Stimulated activated CD4-positive, alpha-beta T cell treated with anti-CD3 and anti-CD28 coated beads, TNF-alpha, amount 100 ng/mL, for 1 hour (primary cell): ENCODE data around the gene KLHL2.
"Not testable (repeated sequence)": the region's sequence is repeated elsewhere in the genome, so short reads cannot be mapped to it uniquely, and the experiment has no call there.

Experiments
- DNase-seq, 3 donors: peaks; one replicate each; pipeline ENCODE4 v3.0.0-alpha.2; 2020; ENCODE audit warnings: low read depth in 3 of 3, low spot score in 1 of 3

The KLHL2 gene

DNA sequence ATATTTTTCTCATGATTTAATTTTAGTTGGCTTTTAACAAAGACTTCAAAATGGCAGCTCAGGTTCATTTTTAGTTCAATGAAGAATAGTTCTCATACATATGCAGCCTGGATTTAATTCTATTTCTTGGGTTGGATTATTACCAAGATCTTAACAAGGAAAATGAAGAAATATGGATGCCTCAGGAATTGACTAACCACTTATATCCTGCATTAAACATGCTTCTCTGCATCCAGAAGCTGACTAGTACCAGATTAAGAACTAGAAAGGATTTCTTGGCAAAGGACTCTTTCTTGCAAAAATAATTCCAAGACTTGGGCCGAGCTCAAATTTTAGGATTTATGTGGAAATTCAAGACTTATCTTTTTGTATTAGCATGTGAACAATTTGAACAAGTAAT is 5.6 kb upstream of the KLHL2 start:
- no peak for DNase-seq

DNA sequence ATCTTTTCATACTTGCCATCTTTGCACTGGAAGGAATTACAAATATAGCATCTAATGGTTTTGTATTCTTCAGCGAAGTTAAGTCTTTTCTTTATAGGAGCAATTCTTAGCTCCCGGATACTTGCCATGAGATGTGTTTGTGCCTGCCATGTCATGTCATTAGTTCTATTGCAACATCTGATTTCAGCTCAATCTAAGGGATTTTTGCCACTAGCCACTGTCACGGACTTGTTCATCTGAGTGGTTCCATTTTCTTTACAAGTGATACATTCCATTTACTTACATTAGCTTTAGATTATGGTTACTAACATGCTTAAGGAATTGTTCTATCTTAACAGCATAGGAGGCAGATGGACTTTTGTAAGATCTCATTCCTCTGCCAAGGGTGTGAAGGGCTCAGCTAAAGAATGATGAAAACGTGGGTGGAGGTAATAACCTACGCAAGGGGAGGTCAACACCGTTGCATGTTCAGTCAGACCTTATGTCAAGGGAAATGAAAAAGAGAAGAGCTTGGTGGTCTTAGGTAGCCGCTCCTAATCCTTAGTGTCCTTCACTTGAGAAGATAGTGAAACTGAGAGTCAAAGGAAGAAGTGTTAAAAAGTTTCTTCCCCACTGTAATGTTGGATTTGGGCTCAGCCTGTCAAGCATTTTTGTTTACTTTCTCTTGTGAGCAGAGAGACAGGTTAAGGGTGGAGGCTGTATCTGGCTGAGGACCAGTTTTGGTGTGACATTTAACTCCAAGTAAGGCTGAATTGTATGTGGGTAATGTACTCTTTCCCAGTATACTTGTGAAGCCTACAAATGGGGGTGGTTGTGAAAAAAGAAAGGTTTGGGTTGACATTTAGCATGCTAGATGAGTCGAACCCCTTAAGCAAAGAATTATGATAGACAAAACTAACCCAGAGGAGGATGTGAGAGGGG is 3.6 kb upstream of the KLHL2 start:
- DNase-seq: no peak

DNA sequence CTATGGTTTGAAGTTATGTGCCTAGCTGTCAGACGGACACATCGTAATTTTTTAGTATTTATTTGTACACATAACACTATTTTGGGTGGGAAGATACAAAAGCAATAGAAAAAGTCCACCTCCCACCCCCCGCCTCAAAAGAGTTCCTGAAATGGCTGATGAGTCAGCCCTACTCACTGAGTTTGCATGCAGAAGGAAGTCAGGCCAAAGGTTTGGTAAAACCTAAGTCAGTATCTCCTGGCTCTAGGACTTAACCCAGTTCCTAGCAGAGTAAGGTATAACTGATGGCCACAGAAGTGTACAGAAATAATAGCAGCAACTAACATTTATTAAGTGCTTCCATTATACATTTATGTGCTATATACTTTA is 2.9 kb upstream of the KLHL2 start:
- no peak for DNase-seq

DNA sequence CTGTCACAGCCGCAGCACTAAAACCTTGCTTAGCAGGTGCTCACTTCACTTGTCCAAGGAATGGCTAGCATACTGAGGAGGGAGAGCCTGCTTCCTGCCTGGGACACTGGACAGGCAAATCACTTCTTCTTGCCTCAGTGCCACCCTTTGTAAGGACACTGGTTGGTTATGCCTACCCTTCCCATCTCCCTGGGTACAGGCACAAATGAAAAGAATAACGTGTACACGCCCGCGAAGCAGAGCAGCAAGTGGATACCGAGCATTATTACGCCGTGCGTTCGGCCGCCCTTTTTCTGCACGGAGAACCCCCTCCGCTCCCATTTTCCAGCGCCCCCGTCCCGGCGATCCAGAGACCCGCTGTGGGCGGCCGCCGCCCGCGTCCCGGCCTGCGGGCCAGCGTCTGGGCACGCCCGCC is 338 bp upstream of the KLHL2 start:
- DNase-seq: no peak

DNA sequence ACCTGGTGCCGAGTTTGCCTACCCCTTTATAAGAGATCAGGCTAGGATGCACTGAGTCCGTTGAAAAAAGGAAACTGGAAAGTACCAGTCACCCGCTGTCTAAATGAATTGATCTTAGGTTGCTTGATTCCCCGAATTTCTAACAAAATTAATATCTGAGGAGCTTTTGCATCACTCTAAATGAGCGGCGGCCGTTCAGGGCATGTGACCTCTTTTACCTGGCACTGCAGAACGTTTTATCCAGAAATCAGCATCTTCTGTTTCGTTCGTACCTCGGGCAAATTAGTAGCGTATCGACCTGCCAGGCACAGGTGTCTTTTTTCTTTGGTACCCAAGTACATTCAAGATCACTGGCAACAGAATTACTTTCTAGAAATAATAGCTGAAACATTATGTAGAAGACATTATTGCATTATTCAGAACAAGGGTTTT is 876 bp downstream of the KLHL2 start:
- no peak for DNase-seq

DNA sequence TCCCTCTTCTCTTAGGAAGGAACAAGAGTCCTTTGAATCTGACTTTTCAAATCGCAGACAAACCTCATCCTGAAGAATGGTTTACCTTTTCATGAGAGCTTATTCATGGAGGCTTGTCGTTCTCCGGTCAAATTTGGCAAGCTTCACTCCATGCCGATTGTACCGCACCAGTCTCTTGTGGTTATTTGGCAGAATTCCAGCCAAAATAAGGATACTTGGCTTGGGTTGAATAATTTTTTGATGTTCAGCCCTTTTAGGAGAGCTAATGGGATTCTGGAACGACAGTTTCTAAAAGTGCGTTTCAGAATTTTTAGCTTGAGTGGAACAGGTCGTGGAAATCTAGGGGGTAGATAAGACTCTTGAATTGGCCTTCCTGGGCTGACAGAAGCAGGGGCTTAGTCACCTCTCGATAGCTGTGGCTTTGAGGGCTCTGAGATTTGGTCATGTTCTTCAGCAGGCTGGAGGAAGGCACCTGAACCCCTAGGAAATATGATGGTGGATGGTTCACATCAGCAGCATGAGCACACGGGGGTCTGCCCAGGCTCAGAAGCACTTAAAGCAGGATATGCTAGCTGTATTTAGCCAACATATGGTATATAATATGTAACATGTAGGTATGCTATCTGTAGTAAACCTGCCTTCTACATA is 1.5 kb downstream of the KLHL2 start:
- DNase-seq: no peak

DNA sequence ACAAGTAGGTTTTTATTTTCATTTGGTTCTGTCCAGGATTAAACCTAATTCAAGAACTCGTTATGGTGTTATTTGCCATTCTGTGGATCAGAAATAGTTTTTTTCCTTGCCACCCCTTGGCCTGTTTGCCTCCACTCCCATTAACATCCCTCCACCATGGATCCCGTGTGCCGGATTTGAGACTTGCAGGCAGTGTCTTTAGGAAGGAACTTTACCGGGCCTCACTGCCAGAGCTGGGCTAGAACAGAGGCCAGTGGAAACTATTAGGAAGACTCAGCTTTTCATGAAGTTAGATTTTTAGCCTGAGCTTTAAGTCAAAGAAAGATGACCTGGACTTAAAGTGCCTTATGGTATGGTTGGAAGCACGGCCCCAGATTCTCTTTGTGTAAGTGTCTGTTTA is 2.4 kb downstream of the KLHL2 start:
- DNase-seq: no peak

DNA sequence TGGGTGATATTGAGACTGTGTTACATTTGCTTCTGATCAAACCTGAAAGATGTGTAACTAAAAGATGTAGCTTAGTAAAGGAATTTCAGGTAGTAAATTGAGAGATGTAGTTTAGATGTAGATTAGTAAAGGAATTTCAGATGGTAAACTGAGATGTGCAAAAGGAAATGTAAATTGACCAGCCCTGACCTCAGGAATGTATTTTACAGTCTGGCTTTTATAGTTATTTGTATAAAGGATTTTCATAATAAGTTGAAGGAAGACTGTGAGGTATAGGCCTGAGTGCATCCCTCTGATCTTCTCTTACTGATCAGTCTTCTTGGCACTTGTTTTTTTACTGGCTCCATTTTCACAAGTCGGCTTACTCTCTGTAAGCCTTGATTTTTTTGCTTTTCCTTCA is 3.2 kb downstream of the KLHL2 start:
- DNase-seq: no peak

DNA sequence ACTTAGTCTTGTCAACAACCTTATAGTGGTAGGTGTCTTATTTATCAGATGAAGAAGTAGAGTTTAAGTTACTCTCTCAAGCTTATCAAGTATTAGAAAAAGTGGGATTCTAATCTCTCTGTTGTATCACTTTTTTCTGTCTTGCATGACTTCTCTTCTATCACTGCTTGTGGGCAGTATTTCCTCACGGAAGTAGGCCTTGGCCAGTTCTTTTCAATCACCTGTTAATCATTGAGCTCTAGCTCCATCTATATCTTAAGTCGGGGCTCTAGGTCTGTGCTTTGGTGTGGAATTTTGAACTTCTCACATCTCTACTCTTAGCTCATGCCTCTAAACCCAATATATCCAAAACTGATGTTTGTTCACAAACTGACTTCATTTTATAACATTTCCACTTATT is 5.3 kb downstream of the KLHL2 start:
- DNase-seq: not testable (repeated sequence)

DNA sequence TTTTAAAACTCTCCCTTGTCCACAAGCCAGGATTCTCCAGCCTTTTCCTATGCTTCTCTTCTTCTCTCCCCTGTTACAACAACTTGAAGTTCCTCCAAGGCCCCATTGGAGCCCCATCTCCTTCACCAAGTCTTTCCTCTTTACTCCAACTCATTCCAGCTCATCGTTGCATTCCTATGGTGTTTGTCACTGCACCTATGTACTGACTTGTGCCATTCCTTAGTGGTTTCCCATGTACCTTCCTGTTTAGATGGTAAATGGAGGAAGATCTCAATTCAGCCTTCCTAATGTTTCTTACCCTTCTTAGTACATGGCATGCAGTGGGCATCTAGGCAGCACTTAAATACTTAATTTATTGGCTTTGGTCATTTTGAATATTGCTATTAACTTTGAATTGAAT is 6.0 kb downstream of the KLHL2 start:
- not testable (repeated sequence) for DNase-seq

DNA sequence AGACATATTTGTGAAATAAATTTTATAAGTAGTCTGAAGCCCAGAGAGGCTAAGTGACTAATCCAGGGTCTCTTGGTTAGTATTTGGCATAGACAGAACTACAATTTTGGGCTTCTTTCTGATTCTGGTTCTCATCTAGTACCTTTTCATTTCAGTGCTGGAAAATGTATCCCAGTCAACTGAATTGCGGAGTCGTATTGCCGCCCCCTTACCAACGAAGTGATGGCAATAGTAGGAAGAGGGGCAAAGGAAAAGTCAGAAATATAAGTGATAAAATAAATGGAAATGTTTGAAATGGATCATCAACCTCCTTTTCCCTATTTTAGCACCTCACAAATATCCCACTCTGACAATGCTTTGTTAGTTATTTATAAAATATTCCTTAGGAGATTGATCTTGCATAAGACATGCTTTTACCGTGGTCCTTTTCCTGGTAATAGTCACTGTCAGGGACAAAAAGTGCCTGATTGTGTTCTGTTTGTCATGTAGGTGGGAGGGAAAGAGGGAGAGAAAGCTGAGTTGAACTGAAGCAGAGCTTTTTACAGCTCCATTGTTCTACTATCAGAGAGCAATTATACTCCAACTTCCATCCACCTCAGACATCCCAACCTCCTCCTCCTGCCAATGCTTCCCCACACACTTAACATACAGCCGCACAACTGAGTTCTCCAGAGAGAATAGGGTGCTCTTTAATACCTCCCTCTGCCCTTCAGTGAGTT is 6.8 kb downstream of the KLHL2 start:
- DNase-seq: not testable (repeated sequence)

DNA sequence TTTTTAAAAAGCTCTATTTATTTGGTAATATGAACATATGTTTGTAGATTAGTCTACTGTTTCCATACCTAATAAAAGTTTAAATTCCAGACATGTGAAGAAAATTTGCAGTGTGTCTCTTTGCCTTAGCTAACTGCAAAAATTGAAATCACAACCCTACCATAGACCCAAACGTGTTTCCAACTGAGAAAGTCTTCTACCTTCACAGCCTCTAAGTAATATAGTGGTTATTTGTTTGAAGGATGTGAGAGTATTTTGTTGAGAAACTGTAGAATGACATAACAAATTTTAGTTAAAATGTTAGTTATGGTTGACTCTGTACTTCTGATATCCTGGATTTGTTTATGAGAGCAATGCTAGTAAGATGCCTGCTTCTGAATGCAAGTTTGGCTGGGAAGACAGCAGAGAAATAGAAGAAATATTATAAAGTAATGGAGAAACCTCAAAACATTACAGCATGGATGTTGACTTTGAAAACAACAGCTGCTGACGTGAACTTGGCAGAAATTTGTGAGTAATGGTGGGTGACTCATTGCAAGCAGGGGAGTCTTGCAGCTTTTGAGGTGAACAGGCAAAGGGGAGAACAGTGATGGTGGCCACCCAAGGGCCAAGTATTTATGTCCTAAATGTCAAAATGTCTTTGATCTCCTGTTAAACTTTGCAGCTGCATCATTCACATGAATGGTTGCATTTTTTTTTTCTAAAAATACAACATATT is 7.8 kb downstream of the KLHL2 start:
- DNase-seq: peak in 1 of 3 donors; percentile 3

DNA sequence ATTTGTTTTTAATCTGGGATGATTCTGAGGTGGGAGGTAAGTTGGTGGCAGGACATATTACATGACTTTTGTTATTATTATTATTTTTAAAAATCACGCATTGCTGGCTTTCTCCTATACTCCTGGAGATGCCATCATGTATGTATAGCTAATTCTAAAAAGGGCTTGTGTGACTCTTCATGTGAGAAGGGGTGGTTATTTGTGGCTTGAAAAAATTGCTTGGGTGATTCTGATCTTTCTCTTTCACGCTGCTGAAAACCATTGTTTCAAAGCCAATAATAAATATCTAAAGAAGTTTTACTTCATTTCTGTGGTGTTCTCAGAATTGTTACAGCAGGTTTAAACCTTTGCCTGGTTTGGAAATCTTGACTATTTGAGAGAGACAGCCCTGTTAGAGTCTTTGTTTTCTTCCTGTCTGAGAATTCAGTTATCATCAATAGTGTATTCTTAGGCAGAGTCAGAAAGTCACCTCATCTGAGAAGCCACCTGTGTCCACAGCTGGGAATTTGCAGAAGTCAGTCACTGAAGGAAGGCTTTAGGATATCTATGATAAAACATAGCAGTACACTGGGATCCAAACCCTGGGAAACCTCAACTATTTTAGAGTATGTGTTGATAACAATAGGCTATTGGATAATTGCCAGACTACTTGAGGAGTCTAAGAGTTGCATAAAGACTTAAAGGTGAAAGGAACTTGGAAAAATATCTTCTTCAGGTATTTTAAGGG is 8.6 kb downstream of the KLHL2 start:
- DNase-seq: not testable (repeated sequence)

DNA sequence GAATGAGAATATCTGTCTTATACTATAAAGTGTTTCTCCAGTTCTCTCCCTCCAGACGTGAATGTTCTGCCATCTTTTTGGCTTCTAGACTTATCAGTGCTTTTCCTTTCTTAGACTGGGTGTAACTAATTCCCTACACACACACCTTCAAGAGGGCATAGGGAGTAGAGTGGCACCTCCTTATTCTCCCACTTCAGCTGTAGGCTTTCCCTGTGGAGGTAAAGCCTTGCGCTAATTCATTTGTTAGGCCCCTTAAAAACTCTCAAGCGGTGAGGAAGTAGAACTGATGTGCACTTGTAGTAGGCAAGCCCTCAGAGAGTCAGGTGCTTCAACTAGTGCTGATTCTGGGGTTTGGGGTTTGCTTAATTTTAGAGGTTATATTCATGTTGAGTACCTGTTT is 10.0 kb downstream of the KLHL2 start:
- DNase-seq: no peak

DNA sequence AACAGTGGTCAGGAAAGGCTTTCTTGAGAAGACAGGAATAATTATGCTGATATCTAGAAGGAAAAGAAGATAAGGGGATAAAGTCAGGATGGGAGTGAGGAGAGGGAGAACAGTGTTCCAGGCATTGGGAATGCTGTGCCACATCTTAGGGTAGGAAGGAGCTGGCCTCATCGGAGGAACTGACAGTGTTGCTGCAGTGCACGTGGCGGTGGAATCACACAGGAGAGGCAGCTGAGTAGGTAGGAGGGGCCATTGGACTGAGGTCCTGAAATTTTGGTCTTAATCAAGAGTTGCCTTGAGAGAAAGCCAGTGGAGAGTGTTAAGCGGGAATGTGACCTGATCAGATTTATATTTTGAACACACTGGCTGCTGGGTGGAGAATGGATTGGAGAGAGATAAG is 13.9 kb downstream of the KLHL2 start:
- DNase-seq: not testable (repeated sequence)

DNA sequence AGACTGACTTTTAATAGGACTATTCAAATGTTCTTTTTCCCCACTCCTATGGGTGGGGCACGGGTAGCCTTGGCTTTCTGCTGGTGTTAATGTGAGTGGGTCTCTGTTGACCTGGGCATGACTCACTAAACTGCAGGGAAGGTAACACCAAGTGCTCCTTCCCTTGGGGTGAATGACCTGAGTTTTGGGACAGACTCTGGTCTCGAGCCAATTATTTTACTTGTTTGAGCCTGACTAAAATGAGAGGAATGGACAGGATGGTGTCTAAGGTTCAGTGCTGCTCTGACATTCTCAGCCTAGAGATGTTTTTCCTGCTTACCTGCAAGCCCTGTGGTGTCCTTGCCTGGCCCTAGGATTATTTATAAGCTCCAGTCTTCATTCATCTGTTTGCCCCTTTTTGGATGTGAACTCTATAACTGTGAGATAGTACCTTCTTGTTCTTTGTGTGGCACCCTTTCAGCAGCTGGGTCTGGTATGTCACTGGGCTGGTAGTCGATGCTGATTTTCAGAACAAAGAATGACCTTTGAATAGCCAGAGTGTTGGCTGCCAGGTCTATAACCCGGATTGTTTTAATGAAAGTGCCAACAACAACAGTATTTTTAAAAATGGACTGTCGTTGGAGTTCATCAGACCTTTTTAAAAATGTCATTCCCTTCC is 14.8 kb downstream of the KLHL2 start:
- not testable (repeated sequence) for DNase-seq

DNA sequence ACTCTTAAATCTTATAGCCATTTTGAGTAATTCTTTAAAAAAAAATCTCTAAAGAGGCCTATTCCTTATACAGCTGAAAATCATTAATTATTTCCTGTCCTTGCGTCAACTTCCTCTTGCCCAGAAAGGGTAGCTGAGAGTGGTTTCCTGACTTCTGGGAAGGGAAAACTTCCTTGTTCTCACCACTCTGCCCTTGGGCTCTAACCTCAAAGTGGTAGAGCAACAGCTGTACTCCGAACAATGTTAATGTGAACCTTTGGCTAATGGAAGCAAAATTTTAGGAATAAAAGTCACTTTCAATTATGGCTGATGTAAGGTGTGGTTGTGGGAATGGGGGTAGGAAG is 15.3 kb downstream of the KLHL2 start:
- DNase-seq: no peak

DNA sequence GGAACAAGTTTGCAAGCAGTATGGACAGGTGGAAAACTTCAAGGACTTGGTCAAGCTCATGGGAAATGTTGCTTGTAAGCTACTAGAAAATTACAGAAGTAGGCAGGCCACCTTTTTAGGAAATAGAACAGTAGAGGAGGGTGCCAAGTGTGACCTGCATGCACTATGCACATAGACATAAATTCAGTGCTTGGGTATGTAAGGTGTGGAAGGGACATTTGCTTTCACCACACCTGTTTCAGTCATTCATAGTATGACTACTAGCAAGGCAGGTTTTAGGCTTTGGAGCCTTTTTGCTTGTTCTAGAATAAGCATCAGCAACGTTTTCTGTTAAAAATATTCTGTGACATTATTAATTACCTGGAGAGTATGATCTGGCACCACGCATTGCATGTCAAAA is 20.0 kb downstream of the KLHL2 start:
- DNase-seq: not testable (repeated sequence)

DNA sequence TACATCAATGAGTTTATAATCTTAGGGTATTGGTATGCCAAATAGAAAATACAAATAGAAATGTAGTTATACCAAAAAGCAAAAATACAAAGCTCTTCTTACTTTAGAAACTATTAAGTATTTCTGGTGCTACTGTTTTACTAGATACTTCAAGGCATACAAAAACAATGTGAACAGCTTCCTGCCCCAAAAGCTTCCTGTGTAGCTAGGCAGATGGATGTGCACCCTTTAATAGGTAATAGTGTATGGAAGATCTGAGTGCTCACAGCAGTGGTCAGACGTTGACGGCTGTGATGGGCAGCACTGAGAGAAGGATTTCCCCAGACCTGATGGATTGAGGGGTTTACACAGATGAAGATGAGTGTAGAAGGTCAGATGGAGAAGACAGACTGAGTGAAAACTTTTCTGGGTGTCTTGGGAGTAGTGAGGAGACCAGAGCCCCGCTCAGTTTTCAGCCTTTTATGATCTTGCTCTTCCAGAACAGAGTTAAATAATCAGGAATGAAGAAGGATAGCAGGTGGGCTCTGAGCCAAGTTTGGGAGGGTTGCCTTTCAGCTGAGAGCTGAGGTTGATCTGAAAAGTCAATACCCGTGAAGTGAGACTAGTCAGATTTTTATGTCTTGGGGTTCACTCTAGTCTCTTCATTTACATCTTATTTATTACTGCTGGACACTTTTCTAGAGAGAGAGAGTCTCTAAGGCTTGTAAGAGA is 22.3 kb downstream of the KLHL2 start:
- not testable (repeated sequence) for DNase-seq
